Vagina (tissue), 2 donors: ENCODE data around the gene PPP1R9B.

Experiments used
- CTCF ChIP-seq, 3 experiments: fragments of 450-650 bp in 2 of 3; fragments of 200-600 bp in 1 of 3; sonication (generic) in 1 of 3; IDR thresholded peaks; one replicate each; pipeline ENCODE4 v1.5.1; 2017 to 2019; ENCODE audit warnings: antibody characterized with exemption in 3 of 3, mild to moderate bottlenecking in 2 of 3, moderate library complexity in 2 of 3
- POLR2A ChIP-seq, 2 donors: fragments of 450-650 bp; IDR thresholded peaks; one replicate each; pipeline ENCODE4 v1.6.1; 2017; ENCODE audit warnings: antibody characterized with exemption in 2 of 2, mild to moderate bottlenecking in 2 of 2, moderate library complexity in 2 of 2
- POLR2AphosphoS5 ChIP-seq, 2 donors: sonication (generic); formaldehyde crosslinking; IDR thresholded peaks; one replicate each; pipeline ENCODE4 v1.9.0; 2017; ENCODE audit warnings: antibody characterized with exemption in 2 of 2, mild to moderate bottlenecking in 2 of 2, low read depth in 1 of 2; ENCODE audit not compliant: insufficient read depth in 1 of 2

- TF ChIP-seq CTCF (IDR thresholded peaks at IDR 0.05) (no peak), POLR2AphosphoS5 (IDR thresholded peaks at IDR 0.05; ENCODE audit: insufficient read depth in 1 of 2, low read depth in 1 of 2) (no peak), POLR2A (IDR thresholded peaks at IDR 0.05) (no peak)
These were observed 53.7 kb downstream of the PPP1R9B start for GRCh38 chr17:50096758-50097157.
